ENCODE data around the gene MAP3K1.

MAP3K1 gene

GRCh38 chr5:56849671-56850070 lies 34.3 kb downstream of the MAP3K1 start:
- DNase-seq, result no peak

GRCh38 chr5:56850423-56850822 lies 35.1 kb downstream of the MAP3K1 start:
- DNase-seq, result no peak

GRCh38 chr5:56851258-56851941 lies 36.1 kb downstream of the MAP3K1 start:
- DNase-seq, result no peak

DNA sequence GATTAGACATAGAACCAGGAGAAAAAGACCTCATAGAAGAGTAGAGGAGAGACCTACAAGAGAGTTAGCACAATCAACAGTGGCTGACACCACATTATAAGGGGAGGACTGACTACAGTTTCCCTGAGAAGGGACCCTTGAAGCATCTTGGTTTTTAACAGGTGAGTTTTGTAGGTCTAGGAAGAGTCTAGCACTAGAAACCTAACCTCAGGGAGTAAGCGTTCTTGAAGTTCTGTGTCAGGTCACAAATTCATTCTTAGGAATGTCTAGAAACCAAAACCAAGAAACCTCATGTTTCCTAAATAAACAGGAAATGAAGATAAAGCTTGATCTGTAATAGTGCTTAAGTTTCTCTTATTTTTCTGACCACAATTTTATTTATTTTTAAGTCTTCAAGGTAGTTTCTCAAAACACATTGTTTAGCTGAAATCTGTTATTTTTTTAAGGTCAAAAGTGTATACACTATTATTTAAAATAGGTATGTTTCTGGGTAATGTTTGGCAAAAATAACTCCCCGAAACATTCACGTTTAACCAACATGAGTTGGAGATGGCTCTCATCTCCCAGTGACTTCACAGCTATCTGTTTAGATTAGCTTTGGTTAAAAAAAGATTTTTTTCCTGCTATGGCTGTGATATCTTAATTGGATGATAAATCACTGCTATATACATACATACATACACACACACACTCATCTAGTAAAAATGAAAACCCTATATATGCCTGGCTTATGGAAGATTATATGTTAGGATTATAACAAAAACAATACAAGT lies 37.1 kb downstream of the MAP3K1 start:
- no peak for DNase-seq

DNA sequence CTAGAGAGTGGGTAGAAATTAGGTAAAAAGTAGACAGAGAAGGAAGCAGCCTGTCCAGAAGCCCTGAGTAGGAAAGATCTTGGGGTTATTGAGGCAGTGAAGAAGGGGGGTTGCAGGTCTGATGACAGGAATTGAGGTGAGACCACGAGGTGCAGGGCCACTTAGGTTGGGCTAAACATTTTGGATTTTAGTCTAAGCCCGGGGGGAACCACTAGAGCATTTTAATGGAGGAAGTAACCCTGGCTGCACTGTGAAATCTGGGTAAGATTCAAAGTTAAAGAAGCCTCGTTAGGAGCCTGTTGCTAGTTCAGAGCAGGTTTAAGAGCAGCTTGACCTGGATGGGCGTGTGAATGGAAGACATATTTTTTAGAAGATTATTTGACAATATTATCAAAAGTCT lies 38.3 kb downstream of the MAP3K1 start:
- DNase-seq, result no peak

DNA sequence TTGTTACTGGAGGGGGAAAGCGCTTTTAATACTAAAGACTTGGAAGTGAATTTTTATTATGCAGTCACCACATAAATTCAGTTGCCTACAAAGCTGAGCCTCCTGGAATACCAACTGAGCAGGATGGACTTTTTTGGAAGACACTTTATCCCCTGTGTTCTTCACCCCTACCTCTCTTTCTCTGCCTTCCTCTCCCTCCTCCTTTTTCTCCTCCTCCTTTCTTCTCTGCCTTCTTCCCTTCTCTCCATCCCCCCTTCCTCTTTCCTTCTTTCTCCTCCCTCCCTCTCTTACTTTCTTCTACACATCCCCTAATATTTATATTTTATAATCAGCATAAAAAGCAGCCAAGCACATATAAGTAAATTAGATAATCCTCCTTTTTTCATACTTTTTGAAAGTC lies 39.6 kb downstream of the MAP3K1 start:
- no peak for DNase-seq

- no peak for DNase-seq
Measured at GRCh38 chr5:56856541-56857178, 41.3 kb downstream of the MAP3K1 start.

GRCh38 chr5:56858777-56859442 lies 43.6 kb downstream of the MAP3K1 start:
- no peak for DNase-seq

DNA sequence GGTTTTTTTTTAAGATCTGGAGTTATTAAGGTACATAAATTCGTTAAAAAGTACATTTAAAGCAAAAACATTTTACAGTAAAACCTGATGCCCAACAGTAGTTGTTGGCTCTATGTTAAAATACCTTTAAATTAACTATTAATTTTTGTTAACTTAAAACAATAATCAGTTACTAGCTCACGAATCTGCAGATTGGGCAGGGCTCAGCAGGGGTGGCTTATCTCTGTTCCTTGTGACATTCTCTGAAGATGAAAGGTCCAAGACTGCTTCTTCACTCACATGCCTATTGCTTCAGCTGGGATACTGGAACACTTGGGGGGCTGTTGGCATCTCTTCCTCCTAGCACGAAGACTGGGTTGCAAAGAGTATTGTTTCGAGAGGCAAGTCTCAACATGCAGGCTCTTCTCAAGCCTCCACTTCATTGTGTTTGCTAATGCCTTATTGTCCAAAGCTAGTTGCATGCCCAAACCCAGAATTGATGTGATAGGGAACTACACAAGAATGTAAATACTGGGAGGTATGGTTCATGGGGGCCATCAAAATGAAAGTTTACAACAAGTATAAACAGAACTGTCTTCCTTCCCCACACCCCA lies 46.6 kb downstream of the MAP3K1 start:
- no peak for DNase-seq

GRCh38 chr5:56862909-56863308 lies 47.6 kb downstream of the MAP3K1 start:
- no peak for DNase-seq

GRCh38 chr5:56871777-56872176 lies 56.4 kb downstream of the MAP3K1 start:
- no peak for DNase-seq

GRCh38 chr5:56873056-56873455 lies 57.7 kb downstream of the MAP3K1 start:
- no peak for DNase-seq

DNA sequence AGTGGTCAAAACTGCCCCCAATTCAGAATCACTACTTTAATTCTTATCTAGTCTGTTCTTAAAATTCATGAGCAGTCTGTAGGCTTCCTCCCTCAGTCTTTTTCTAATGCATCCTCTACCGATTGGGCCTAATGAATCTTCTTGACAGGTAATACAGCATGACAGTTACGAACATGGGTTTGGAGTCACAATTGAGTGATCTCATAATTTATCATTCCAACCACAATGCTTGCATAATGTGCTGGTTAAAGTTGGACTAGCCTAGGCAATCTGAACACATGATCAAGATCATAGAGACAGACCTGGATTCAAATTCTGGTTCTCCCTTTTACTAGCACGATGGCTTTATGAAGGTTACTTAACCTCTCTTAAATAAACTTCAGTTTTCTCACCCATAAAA lies 61.0 kb downstream of the MAP3K1 start:
- DNase-seq, result no peak

GRCh38 chr5:56881571-56881970 lies 66.2 kb downstream of the MAP3K1 start:
- DNase-seq, result no peak

- DNase-seq, result no peak
Measured at GRCh38 chr5:56893251-56893951, 78.1 kb downstream of the MAP3K1 start.

DNA sequence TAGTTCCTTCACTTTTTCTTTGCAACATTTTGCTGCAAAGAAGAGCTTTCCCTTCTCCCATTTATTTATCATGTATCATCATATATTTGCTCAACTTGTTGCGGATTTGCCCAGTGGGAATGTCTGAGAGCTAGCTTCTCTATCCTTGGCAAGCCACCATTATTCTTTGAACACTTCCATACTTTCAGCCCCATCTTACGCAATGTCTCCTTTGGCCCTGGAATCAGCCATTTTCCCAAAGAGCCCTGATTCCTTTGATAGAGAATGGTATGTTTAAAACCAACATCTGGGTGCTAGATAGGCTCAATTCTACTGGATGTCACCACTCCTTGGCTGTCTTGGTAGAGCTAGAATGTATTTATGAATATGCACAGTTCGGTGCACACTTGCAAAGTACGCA lies 81.4 kb downstream of the MAP3K1 start:
- DNase-seq, result no peak

DNA sequence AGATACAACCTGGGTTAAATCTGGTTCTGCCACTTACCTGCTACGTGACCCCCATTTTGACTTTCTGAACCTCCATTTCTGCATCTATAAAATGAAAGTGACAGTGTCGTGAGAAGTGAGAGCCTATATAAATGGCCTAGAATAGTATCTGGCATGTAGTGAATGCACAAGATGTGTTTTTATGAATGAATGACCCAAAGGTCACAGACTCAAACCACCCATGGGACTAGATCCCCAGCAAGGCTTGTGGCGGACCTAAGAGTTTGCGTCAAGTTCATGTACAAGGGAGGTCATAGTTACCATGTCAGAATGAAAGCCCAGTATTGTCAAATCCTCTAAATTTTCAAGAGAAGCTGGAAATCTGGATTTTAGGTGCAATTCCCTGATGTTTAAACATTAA lies 82.9 kb downstream of the MAP3K1 start:
- DNase-seq, result no peak

- no peak for DNase-seq
Measured at GRCh38 chr5:56900395-56900794, 85.0 kb downstream of the MAP3K1 start.

DNA sequence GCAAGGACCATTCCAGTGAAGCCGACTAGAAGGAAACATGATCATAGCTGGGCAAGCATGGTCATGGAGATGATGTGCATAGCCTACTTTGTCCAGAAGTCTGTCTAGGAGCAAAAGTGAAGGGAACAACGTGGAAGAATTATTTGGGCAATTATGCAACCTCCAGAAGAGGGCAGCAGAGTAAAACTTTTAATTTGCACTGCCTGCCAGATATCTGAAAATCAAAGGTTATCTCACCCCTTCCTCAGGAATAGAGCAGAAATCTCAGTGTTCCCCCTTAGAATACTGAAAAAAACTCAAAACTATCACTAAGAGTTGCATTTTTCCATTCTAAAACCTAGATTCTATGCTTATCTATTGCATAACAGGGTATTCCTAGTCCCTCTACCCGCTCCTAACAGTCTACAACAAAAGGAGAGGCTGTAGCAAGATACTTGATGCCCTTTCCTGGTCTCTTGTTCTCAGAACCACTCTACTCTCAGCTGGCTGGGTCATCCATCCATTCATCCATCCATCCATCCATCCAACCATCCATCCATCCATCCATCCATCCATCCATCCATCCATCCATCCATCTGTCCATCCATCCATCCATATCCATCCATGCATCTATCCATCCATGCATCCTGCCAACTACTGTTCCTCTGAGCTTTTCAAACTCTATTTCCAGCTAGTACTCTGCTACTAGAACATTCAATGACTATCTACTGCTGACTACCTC lies 85.7 kb downstream of the MAP3K1 start:
- peak; percentile 53 for DNase-seq

GRCh38 chr5:56908942-56909293 lies 93.6 kb downstream of the MAP3K1 start:
- DNase-seq, result no peak

DNA sequence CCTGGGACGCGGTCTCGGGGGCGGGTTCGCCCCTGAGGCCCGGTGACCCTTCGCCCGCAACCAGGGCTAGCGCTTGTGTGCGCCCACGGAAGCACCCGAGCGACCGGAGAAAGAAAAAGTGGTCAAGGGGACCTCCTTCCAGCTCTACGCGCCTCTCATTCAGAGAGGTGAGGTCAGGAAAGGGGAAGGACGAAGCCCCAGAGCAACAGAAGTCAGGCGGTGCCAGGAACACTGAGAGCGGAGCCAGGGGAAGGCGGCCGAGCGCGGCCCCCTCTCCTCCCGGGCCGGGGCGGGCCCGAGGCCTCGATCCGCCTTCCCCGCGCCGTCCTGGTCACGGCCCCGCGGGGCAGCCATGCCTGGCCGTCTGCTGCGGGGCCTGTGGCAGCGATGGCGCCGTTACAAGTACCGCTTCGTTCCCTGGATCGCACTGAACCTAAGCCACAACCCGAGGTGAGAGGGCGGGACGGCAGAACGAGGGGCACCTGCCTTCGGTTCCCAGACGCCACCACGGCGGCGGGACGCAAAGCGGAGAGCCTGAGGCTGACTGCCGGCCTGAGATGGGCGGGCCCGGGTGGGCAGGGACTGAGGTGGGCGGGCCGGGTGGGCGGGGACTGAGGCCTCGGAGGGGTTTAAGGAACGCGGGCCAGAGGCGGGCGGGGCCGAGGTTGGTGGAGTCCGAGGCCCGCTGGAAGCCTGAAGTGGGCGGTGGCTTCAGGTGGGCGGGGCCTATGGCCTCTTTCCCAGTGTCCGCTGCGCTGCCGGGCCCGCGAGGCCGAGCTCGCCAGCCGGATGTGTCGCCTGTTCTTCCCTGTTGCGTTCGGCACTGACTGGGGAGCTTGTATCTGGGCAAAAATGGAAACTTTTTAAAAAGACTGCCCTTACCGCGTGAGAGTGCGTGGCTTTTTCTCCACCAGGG lies 94.2 kb downstream of the MAP3K1 start, which contains the start of gene SETD9:
Gene SETD9, plus strand, starts transcription at position 303 of the 916 bp plus-strand sequence. Its CDS starts 50 bp downstream, at position 353.
- peak; percentile 97 for DNase-seq
